RWPE1 (cell line): ENCODE measurements around the gene HDAC9.

ENCODE experiments used
- CTCF ChIA-PET: fragments of 350-600 bp; sonication (Branson Sonifier 250); formaldehyde crosslinking; extraction: SDS; loops from one replicate; lab custom pipeline; 2021; lab: Yijun Ruan, JAX
- POLR2A ChIA-PET: fragments of 400-600 bp; formaldehyde crosslinking; extraction: SDS; loops from one replicate; lab custom pipeline; 2020; ENCODE audit warnings: antibody characterized with exemption; ENCODE audit not compliant: low non-redundant PET; lab: Yijun Ruan, JAX
- DNase-seq: peaks from one replicate; pipeline ENCODE4 v3.0.0; 2012; ENCODE audit warnings: low spot score
- H3K27ac ChIP-seq: fragments of 450-650 bp; 2 replicates; pipeline ENCODE4 v1.5.1; 2017
- TF ChIP-seq, protein P1 (sequence below): fragments of 450-650 bp; conservative IDR thresholded peaks from 2 replicates; pipeline ENCODE4 v1.5.1; 2017; ENCODE audit warnings: low read depth, mild to moderate bottlenecking

Gene HDAC9

DNA sequence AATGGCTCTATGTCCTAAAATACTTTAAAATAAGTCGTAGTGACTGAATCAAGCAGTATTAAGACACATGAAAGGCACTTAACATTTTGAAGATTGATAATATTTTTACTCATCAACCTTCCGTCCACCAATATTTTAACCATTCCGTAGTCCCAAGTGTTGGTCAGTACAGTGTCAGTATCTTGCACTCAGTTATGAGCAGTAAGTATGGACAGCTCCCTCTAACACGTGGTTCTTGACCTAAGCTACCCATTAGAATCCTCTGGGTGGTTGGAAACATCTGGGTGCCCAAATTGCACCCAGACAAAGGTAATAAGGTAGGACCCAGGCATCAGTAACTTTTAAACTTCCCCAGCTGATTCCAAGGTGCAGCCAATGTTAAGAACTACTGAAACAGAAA is 260.2 kb downstream of the HDAC9 start:
- no peak overlapping the region for H3K27ac ChIP-seq
- ChIA-PET POLR2A (no interaction called here), CTCF (interaction anchor here (0.7 kb wide), 1 partner anchor 26 kb away, joined by 3 read pairs; no protein-coding TSS in a partner anchor)
- DNase-seq, result no peak
- TF ChIP-seq, protein P1, sequence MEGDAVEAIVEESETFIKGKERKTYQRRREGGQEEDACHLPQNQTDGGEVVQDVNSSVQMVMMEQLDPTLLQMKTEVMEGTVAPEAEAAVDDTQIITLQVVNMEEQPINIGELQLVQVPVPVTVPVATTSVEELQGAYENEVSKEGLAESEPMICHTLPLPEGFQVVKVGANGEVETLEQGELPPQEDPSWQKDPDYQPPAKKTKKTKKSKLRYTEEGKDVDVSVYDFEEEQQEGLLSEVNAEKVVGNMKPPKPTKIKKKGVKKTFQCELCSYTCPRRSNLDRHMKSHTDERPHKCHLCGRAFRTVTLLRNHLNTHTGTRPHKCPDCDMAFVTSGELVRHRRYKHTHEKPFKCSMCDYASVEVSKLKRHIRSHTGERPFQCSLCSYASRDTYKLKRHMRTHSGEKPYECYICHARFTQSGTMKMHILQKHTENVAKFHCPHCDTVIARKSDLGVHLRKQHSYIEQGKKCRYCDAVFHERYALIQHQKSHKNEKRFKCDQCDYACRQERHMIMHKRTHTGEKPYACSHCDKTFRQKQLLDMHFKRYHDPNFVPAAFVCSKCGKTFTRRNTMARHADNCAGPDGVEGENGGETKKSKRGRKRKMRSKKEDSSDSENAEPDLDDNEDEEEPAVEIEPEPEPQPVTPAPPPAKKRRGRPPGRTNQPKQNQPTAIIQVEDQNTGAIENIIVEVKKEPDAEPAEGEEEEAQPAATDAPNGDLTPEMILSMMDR, result no peak

DNA sequence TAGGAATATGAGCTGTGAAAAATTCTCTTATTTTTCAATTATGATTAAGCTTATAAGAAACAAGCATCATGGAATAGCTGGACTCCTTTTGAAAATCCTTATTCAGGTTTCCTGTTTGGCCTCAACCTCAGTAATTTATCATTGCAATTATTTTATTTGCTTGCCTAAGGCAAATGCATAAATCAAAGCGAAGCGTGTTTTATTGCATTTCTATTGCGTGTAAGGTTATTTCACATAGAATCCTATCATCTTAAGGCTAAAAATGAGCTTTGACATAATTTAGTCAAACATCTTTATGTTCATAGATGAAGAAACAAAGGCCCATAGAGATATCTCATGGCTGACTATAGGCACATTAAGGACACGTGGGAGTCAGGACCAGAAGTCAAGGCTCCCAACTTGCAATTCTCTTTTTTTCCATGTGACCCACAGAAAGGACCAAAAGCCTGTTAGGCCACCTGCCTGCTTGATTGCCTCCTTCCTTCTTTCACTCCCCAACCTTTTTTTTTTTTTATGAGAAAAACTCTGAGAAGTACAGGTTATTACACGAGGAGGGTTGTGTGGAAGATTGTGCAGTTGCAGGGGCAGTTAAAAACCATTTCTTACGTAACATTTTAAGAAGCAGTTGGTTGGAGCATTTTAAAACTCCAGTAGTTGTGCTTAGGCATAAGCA is 261.0 kb downstream of the HDAC9 start:
- POLR2A ChIA-PET, result no interaction called here
- no peak for DNase-seq
- H3K27ac ChIP-seq, result no peak overlapping the region
- CTCF ChIA-PET, result interaction anchor here (0.7 kb wide), 1 partner anchor 27 kb away, joined by 3 read pairs; no protein-coding TSS in a partner anchor
- TF ChIP-seq, protein P1, result no peak

DNA sequence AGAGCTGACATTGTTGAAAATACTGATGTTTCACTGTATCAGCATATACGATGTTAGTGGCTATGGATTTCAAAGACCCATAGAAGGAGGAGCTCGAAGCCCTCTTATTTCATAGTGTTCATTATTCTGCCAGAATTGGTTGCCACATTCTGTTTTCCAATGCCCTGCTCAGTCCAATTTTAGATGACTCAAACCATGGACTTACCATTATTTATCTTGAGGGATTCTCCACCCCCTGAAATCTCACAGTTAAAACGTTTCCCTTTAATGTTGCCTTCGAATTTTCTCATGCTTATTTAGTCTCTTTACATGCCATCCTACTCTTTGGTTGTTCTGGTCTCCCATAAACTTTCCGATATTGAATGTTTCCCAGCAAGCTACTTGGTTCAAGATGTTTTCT is 264.5 kb downstream of the HDAC9 start:
- ChIA-PET CTCF (no interaction called here), POLR2A (no interaction called here)
- H3K27ac ChIP-seq, result no peak overlapping the region
- TF ChIP-seq, protein P1, result no peak
- no peak for DNase-seq

DNA sequence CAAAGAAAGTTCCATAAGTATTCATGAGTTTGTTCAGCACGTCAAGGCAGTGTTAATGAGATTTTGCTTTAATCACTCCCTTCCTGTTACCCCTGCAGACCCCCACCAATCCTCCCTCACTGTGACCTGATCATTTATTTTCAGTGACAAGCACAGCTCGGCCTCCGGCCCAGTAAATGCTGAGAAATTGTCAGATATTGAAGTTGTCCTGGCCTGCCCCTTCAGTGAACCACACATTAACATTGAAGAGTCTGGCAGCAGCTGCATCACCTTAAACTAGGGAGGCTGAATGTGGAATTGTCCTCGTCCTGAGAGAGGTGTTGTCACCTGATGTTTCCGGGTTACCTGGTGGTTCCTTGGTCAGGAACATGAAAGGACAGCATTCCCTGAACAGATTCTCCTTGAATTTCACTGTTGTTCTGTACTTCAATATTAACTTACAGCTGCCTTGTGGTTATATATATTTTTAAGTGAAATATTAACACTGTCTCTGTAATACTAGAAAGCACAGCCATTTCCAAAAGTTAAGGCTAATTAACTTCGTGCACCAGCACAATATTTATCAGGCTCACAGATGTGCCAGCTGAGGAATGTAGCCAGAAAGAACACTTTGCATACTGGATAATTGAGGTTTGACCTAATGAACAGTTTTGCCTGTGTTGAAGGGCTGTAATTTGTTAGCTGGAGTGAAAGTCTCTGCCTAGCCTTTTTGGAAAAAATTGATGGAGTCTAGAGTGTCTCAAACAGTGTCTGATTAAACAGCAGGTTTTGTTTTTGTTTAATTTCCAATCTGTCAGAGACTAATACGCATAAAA is 265.3 kb downstream of the HDAC9 start:
- POLR2A ChIA-PET, result no interaction called here

DNA sequence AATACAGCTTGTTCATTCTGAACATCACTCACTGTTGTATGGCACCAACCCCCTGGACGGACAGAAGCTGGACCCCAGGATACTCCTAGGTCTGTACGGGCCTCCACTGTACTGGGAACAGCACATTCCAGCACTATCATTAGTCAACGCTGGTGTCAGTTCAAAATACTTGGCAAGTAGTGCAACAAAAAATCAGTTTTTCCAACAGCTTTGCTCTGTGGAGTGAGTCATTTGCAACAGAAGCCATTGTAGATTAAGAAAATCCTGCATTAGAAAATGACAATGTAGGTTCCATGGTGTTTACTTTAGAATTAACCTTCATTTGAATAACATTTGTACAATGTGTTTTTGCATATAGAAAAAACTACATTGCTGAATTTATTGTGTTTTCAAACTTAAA is 266.6 kb downstream of the HDAC9 start:
- ChIA-PET CTCF (interaction anchor here (0.6 kb wide), 1 partner anchor 54 kb away, joined by 3 read pairs; no protein-coding TSS in a partner anchor), POLR2A (no interaction called here)
- DNase-seq, result no peak
- no peak overlapping the region for H3K27ac ChIP-seq
- TF ChIP-seq, protein P1, result no peak

More for the DNA sequence above, 265.3 kb downstream of the HDAC9 start:
- DNase-seq, result no peak
- CTCF ChIA-PET, result no interaction called here
- no peak overlapping the region for H3K27ac ChIP-seq
- TF ChIP-seq, protein P1, result no peak

DNA sequence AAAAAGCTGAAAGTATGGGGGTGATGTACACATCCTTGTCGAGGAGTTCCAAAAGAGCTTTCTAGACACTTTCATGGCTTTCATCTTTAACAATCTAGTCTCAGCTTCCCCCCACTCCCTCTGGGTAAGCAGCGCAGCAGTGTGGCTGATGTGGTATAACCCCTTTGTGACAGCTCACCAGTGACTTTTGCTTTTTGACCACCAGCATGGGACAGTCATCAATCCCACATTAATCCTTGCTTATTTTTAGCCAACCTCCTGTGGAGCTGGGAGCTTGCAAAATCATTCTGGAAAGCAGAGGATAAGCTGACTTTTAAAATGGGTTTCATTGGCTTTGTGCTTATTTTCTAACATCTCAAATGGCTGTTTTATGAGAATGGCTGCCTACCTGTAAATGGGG is 272.7 kb downstream of the HDAC9 start:
- TF ChIP-seq, protein P1, result no peak
- ChIA-PET CTCF (no interaction called here), POLR2A (no interaction called here)
- no peak for DNase-seq
- H3K27ac ChIP-seq, result no peak overlapping the region
